OCI-LY7 (cell line): ENCODE results near the gene VCL.

ENCODE experiments used
- EZH2phosphoT487 ChIP-seq: fragments of 200-600 bp; sonication (generic); IDR thresholded peaks from 2 replicates; pipeline ENCODE4 v1.6.1; 2018; ENCODE audit warnings: low read depth, borderline replicate concordance, mild to moderate bottlenecking, mixed run types, antibody characterized with exemption, low read length, moderate library complexity, mixed read lengths
- TF ChIP-seq, protein P1 (sequence below): fragments of 200-600 bp; sonication (generic); conservative IDR thresholded peaks from 2 replicates; pipeline ENCODE4 v1.5.1; 2014; ENCODE audit warnings: mild to moderate bottlenecking, antibody characterized with exemption, low read length, moderate library complexity, mixed read lengths

DNA sequence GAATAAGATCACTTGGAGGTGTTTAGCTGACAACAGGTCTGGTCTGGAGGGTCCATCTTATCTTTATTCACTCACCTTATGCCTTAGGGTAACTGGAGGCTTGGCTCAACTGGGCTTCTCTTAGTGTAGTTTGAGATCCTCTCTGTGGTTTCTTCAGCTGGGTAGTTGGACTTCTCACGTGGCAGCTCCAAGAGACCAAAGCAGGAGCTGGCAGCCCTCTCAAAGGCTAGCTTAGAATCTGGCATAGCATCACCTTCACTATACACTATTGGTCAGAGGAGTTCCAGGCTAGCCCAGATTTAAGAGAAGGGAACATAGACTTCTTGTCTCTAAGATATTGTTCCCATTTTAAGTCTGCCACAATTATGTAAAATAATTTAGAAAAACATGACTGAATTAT is 169.5 kb downstream of the VCL start:
- TF ChIP-seq, protein P1, sequence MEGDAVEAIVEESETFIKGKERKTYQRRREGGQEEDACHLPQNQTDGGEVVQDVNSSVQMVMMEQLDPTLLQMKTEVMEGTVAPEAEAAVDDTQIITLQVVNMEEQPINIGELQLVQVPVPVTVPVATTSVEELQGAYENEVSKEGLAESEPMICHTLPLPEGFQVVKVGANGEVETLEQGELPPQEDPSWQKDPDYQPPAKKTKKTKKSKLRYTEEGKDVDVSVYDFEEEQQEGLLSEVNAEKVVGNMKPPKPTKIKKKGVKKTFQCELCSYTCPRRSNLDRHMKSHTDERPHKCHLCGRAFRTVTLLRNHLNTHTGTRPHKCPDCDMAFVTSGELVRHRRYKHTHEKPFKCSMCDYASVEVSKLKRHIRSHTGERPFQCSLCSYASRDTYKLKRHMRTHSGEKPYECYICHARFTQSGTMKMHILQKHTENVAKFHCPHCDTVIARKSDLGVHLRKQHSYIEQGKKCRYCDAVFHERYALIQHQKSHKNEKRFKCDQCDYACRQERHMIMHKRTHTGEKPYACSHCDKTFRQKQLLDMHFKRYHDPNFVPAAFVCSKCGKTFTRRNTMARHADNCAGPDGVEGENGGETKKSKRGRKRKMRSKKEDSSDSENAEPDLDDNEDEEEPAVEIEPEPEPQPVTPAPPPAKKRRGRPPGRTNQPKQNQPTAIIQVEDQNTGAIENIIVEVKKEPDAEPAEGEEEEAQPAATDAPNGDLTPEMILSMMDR = no peak
- no peak for TF ChIP-seq EZH2phosphoT487
